NCI-H2171 (cell line): Measurements from ENCODE around the gene TSGA10IP.

Experiments used
- DNase-seq: peaks from one replicate; lab custom pipeline; 2025; lab: John Stamatoyannopoulos, UW

TSGA10IP gene

DNA sequence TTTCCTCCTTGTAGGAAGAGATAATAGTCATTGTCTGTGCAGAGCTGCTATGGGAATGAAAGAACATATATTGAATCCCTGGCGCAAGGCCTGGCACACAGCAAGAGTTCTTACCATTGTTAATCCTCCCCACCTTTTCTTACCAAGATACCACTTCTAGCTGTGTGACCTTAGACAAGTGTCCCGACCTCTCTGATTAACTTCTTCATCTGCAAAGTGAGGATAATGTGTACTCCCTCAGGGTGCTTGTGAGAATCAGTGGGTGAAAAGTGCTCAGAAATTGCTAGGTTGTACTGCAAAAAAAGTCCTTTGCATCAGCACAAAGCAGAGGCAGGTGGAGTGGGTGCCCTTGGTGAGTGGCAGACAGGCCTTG lies 62.8 kb downstream of the TSGA10IP start:
- no peak for DNase-seq

DNA sequence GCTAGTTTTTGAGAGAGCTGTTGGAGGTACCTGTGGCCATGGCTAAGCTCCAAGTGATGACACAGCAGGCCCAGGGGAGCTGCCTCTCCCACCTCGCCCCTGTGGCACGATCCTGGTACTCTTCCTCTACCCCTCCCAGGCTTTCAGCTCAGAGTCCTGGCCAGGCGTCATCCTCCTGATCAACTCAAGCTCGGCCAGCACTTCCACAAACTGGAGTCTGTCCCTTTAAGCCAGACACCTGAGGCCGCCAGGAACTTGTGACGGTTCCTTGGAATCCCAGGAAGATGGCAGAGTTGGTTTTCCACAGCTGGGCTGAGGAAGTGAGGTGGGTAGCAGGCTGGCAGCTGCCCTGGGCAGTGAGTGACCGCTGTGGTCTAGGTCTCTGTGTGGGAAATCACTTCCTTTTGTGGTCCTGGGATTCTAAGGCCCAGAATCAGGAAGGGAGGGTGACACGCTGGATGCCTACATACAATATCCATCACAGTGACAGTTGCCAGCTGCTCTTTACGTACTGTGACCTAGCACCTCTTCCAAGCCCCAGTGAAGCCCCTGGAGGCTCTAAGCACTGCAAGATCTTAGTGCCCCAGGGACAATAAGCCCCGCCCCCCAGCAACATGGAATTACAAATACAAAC lies 63.3 kb downstream of the TSGA10IP start:
- no peak for DNase-seq
